NCI-H2081 treated with DMSO at 0.1 percent for 48 hours (cell line): ENCODE measurements around the gene POMGNT1.

ENCODE experiments used
- DNase-seq: peaks from one replicate; lab custom pipeline; 2025; lab: John Stamatoyannopoulos, UW

Gene POMGNT1

GRCh38 chr1:46157916-46158311 lies 40.3 kb downstream of the POMGNT1 start:
- no peak for DNase-seq

- DNase-seq, result no peak
Observed at GRCh38 chr1:46153732-46154131, 44.5 kb downstream of the POMGNT1 start.

- no peak for DNase-seq
Observed at GRCh38 chr1:46153228-46153627, 45.0 kb downstream of the POMGNT1 start.

GRCh38 chr1:46152016-46152415 lies 46.2 kb downstream of the POMGNT1 start:
- no peak for DNase-seq

- DNase-seq, result no peak
Observed at GRCh38 chr1:46150085-46150484, 48.1 kb downstream of the POMGNT1 start.

GRCh38 chr1:46148318-46148717 lies 49.9 kb downstream of the POMGNT1 start:
- no peak for DNase-seq
